Head of caudate nucleus (tissue), 42 donors: Measurements from ENCODE around the gene ST6GAL1.
"Not testable (repeated sequence)": the region's sequence is repeated elsewhere in the genome, so short reads cannot be mapped to it uniquely, and the experiment has no call there.

ENCODE experiments used
- DNase-seq, 42 donors: peaks; one replicate each; pipeline versions ENCODE4 v3.0.0 to v3.0.0-alpha.2; 2020 to 2021; ENCODE audit warnings: mixed read lengths in 7 of 42
- intact Hi-C: fragments of 100-400 bp; cut with DNase I; formaldehyde crosslinking; loops from one replicate; pipeline ENCODE4 v1.15.0; 2022

ST6GAL1 gene

DNA sequence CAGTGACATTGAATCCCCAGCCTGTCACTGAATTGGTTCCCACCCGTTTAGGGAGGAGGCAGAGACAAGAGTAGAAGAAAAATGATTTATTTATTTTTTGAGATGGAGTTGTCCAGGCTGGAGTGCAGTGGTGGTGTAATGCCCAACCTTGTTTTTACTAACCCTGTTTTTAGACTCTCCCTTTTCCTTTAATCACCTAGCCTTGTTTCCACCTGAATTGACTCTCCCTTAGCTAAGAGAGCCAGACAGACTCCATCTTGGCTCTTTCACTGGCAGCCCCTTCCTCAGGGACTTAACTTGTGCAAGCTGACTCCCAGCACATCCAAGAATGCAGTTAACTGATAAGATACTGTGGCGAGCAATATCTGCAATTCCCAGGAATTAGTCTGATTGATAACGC lies 80.1 kb downstream of the ST6GAL1 start:
- intact Hi-C loops = not testable (repeated sequence)
- DNase-seq = peak in 1 of 42 donors; percentile 4

- intact Hi-C loops = no loop called here
- peak in 10 of 42 donors; percentile 31 to 56 (median 38) for DNase-seq
These were observed 81.6 kb downstream of the ST6GAL1 start for GRCh38 chr3:187011915-187012314.

- intact Hi-C loops = no loop called here
- DNase-seq = peak in 1 of 42 donors; percentile 35
These were observed 82.3 kb downstream of the ST6GAL1 start for GRCh38 chr3:187012609-187013051.

DNA sequence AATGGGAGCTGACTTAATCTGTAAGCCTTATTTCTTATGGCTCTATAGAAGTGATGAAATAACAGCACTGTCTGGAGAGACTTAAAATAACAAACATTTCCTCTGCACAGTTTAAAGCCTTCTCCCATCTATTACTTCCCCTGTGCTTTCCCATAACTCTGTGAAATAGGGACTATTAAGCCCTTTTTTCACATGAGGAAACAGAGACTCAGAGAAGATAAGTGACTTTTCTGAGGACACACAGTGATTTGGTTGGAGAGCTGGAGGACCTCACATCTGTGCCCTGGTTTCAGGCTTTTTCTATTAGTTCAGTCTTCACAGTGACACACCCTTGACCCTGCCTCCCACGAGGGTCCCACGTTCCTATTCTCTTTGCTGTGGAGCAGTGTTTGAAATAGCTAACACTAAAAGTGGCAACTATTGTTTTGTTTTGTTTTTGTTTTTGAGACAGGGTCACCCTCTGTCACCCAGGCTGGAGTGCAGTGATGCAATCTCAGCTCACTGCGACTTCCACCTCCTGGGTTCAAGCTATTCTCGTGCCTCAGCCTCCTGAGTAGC lies 82.9 kb downstream of the ST6GAL1 start:
- intact Hi-C loops = no loop called here

DNA sequence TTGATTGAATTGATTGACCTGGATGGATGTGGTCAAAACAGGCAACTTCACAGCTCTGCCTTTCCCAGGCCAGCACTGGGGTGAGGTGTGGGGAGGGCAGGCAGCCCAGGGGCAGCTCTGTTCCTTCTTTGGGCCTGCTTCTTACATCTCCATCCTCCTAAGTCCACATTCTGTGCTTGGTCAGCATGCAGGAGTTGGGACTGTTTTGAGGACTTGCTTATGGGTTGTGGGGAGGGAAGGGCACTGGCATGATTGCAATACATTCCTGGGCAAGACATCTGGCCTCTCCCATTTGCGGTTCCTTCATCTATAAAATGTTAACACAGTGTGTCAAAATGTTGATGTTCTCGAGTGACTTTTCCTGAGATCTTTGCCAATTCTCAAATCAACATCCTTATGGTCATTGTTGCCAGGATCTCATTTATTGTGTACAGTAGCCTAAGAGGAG lies 84.1 kb downstream of the ST6GAL1 start:
- peak in 1 of 42 donors; percentile 37 for DNase-seq
- intact Hi-C loops = no loop called here

More for the DNA sequence above, 82.9 kb downstream of the ST6GAL1 start:
- peak in 1 of 42 donors; percentile 34 for DNase-seq

GRCh38 chr3:187015903-187016638 lies 85.7 kb downstream of the ST6GAL1 start:
- peak in 1 of 42 donors; percentile 33 for DNase-seq
- intact Hi-C loops = no loop called here

GRCh38 chr3:187016639-187017345 lies 86.5 kb downstream of the ST6GAL1 start:
- intact Hi-C loops = no loop called here
- DNase-seq = peak in 1 of 42 donors; percentile 23

GRCh38 chr3:187017511-187018230 lies 87.3 kb downstream of the ST6GAL1 start:
- peak in 1 of 42 donors; percentile 27 for DNase-seq
- intact Hi-C loops = no loop called here

- intact Hi-C loops = no loop called here
- DNase-seq = no peak
These were observed 89.3 kb downstream of the ST6GAL1 start for GRCh38 chr3:187019542-187020072.

DNA sequence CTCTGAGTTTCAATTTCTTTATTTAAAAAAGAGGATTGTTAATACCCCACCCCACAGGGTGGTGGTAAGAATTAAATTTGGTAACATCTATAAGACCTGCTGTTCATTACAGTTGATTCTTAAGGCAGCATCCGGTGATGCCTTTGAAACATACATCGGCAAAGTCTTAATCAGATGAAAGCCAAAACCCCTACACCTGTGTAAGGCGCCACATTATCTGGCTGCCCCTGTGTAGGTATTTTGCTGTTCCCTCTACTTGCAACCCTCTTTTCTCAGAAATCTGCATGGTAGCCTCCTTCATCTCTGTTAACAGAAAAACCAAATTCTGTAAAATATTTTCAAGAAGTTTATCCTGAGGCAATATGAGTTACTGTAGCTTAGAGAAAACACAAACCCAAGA lies 90.0 kb downstream of the ST6GAL1 start:
- intact Hi-C loops = no loop called here
- DNase-seq = no peak

DNA sequence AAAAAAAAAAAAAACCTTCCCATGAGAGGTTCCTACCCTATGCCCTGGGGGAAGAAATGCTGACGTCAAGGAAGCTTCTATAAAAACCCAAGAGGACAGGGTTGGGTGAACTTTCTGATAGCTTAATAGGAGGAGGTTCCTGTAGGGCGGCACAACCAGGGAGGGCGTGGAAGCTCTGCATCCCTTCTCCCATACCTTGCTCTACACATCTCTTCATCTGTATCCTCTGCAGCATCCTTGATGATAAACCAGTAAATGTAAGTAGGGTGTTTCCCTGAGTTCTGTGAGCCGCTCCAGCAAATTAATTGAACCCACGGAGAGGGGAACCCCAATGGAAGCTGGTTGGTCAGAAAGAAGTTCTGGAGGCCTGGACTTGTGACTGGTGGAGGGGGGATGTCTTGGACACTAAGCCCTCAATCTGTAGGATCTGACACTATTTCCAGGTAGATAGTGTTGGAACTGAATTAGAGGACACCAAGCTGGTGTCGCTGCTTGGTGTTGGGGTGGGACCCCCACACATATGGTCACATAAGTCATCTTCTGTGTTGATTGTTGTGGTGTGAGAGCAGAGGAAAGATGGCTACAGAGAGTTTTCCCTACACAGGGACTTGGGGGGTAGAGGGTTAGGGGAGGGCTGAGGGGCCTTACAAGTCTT lies 91.5 kb downstream of the ST6GAL1 start:
- no peak for DNase-seq
- intact Hi-C loops = no loop called here

DNA sequence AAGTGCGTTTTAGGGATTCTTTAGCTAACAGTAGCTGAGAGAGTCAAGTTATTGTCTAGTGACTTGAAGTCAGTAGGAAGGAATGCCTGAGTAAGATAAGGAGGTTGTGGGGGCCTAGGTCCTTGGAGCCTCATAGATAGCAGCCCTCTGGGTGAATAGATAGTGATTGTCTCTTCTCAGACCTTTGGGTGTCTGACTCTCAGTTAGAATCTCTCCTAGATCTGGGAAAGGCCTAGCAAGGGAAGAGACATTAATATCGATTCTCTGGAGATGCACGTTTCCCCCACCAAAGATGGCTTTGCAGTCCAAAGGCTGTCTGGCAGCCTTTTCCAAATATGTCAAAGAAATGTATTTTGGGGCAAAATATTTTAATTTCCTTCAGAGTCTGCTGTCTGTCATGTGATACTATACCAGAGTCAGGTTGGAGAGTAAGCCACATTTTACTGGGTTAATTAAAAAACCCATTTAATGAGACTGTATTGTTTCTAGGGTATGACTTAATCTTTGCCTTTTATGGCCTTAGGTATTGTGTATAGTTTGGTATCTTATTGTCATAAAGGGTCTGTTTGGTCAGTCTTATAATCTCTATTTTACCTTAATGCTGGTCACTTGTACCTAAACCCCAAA lies 92.2 kb downstream of the ST6GAL1 start:
- no peak for DNase-seq
- intact Hi-C loops = no loop called here

- intact Hi-C loops, DNase-seq: not testable (repeated sequence)
These were observed 93.0 kb downstream of the ST6GAL1 start for GRCh38 chr3:187023340-187023739.

GRCh38 chr3:187024536-187025226 lies 94.4 kb downstream of the ST6GAL1 start:
- intact Hi-C loops = no loop called here
- no peak for DNase-seq

- intact Hi-C loops = no loop called here
- no peak for DNase-seq
These were observed 94.9 kb downstream of the ST6GAL1 start for GRCh38 chr3:187025254-187025655.

- no peak for DNase-seq
- intact Hi-C loops = no loop called here
These were observed 95.5 kb downstream of the ST6GAL1 start for GRCh38 chr3:187025656-187026316.

GRCh38 chr3:187026317-187026670 lies 96.0 kb downstream of the ST6GAL1 start:
- no peak for DNase-seq
- intact Hi-C loops = no loop called here
